Measurements from ENCODE around the gene ZFP69B.

ZFP69B gene

DNA sequence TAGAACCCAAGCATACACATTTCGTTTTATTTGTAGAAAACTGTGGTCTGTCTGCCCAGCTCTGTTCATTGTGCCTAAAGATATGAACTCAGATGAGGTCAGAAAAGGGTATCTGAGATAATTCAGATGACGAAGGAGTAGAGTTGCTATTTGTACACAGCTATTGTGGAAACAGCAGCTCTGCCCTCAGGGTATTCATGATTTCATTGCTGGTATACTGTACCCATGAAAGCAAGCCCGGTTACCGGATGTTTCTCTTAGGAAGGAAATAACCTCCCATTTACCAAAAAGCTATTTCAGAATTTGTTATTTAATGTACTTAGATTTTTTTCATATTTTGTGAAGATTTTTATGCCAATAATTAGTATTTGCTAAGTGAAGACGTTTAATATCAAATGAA, 39.0 kb upstream of the ZFP69B start:
- H3K9me3 ChIP-seq (ENCODE audit: low read length), result no peaks in the 10 kb centered on the region
- no peaks in the 10 kb centered on the region for H3K9me2 ChIP-seq (ENCODE audit: low read depth, low read length)
- peaks cover 63% of the 10 kb centered on the region for H3K36me3 ChIP-seq (ENCODE audit: insufficient read depth, low read length)
- H3K4me1 ChIP-seq (ENCODE audit: insufficient read depth, low read length, severe bottlenecking), result no peaks in the 10 kb centered on the region
- no peaks in the 10 kb centered on the region for H4K20me1 ChIP-seq (ENCODE audit: insufficient read depth, low read length)
- no peak overlapping the region for H3K9ac ChIP-seq (ENCODE audit: low read length)
- no peak overlapping the region for H3K4me3 ChIP-seq (ENCODE audit: low read depth, low read length, poor library complexity, severe bottlenecking)
- TF ChIP-seq EZH2 (IDR thresholded peaks at IDR 0.05; ENCODE audit: borderline replicate concordance, low read length), result no peak
- TF ChIP-seq, protein P1, sequence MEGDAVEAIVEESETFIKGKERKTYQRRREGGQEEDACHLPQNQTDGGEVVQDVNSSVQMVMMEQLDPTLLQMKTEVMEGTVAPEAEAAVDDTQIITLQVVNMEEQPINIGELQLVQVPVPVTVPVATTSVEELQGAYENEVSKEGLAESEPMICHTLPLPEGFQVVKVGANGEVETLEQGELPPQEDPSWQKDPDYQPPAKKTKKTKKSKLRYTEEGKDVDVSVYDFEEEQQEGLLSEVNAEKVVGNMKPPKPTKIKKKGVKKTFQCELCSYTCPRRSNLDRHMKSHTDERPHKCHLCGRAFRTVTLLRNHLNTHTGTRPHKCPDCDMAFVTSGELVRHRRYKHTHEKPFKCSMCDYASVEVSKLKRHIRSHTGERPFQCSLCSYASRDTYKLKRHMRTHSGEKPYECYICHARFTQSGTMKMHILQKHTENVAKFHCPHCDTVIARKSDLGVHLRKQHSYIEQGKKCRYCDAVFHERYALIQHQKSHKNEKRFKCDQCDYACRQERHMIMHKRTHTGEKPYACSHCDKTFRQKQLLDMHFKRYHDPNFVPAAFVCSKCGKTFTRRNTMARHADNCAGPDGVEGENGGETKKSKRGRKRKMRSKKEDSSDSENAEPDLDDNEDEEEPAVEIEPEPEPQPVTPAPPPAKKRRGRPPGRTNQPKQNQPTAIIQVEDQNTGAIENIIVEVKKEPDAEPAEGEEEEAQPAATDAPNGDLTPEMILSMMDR (IDR thresholded peaks at IDR 0.05; ENCODE audit: low read length), result no peak
- no peak overlapping the region for H3K4me2 ChIP-seq (ENCODE audit: low read length)
- H2AFZ ChIP-seq (ENCODE audit: low read length), result no peak overlapping the region
- H3K27me3 ChIP-seq (ENCODE audit: insufficient read depth, low read length), result no peaks in the 10 kb centered on the region
- 0 out of 2 replicates have a peak, but pooled peaks cover under 1% of the 10 kb centered on the region for H3K79me2 ChIP-seq (ENCODE audit: insufficient read depth, low read length)
- H3F3A ChIP-seq (ENCODE audit: insufficient read depth, low read length), result no peaks in the 10 kb centered on the region
- no peak overlapping the region for H3K27ac ChIP-seq (ENCODE audit: low read depth, low read length, poor library complexity, severe bottlenecking)

DNA sequence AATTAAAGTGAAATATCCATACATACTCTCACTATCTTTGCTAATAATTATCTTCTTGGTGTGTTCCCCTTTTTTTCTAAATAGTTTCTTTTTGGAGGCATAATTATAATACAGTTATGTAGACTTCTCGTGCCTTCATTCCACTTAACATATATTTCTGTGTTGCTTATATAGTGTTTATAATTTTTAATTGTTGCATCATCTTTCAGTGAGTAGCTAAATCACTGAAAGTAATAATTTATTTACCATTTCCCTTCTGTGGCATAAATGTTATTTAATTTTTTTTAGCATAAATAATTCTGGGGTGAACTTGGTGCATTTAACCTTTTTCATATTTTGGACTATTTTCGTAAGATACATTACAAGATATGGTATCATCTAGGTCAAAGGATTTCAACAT, 38.4 kb upstream of the ZFP69B start:
- H3K4me2 ChIP-seq (ENCODE audit: low read length), result no peak overlapping the region

DNA sequence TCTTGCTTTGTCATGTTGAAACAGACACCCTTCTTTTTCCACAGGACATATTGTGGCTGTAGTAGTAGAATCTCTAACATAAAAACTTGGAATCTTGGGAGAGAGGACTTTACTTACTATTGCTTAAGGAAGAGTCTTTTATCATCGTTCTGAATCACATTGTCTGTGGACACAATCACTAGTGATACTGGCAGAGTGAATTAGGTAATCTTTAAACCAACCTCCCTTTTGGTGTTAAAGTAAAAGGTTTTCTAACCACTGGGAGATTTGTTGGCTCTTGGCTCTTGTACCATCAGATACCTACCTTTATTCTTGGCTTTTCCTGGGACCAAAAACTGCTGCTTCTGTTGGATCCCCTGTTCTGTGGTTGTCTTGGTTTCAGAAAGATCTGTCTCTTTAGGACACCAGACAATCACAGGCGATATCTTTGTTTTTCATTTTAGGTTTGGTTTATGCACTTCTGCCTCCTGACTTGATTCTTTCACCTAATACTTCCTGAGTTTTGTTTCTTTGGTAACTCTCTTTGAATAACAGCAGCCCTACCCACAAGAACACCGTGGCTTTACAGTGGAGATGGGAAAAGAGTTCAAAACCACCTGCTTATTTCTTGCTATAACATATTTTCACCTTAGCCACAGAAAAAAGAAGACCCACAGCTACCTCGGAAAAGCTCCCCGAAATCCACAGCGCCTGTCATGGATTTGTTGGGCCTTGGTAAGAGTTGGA, 36.6 kb upstream of the ZFP69B start:
- H3K27me3 ChIP-seq (ENCODE audit: insufficient read depth, low read length), result no peaks in the 10 kb centered on the region
- no peak overlapping the region for H3K4me3 ChIP-seq (ENCODE audit: low read depth, low read length, poor library complexity, severe bottlenecking)
- no peaks in the 10 kb centered on the region for H3K9me2 ChIP-seq (ENCODE audit: low read depth, low read length)
- no peak overlapping the region for H2AFZ ChIP-seq (ENCODE audit: low read length)
- H3K36me3 ChIP-seq (ENCODE audit: insufficient read depth, low read length), result peaks cover 79% of the 10 kb centered on the region
- TF ChIP-seq EZH2 (IDR thresholded peaks at IDR 0.05; ENCODE audit: borderline replicate concordance, low read length), result no peak
- TF ChIP-seq, protein P1 (IDR thresholded peaks at IDR 0.05; ENCODE audit: low read length), result no peak
- H3K4me1 ChIP-seq (ENCODE audit: insufficient read depth, low read length, severe bottlenecking), result no peaks in the 10 kb centered on the region
- H3K27ac ChIP-seq (ENCODE audit: low read depth, low read length, poor library complexity, severe bottlenecking), result no peak overlapping the region
- H3K79me2 ChIP-seq (ENCODE audit: insufficient read depth, low read length), result no peaks in the 10 kb centered on the region
- no peak overlapping the region for H3K4me2 ChIP-seq (ENCODE audit: low read length)
- no peaks in the 10 kb centered on the region for H4K20me1 ChIP-seq (ENCODE audit: insufficient read depth, low read length)
- H3F3A ChIP-seq (ENCODE audit: insufficient read depth, low read length), result no peaks in the 10 kb centered on the region
- no peak overlapping the region for H3K9ac ChIP-seq (ENCODE audit: low read length)
- H3K9me3 ChIP-seq (ENCODE audit: low read length), result no peaks in the 10 kb centered on the region

More for the DNA sequence above, 38.4 kb upstream of the ZFP69B start:
- H3K9me2 ChIP-seq (ENCODE audit: low read depth, low read length), result no peaks in the 10 kb centered on the region
- H3F3A ChIP-seq (ENCODE audit: insufficient read depth, low read length), result no peaks in the 10 kb centered on the region
- no peak overlapping the region for H3K4me3 ChIP-seq (ENCODE audit: low read depth, low read length, poor library complexity, severe bottlenecking)
- no peak overlapping the region for H2AFZ ChIP-seq (ENCODE audit: low read length)
- no peak for TF ChIP-seq EZH2 (IDR thresholded peaks at IDR 0.05; ENCODE audit: borderline replicate concordance, low read length)
- TF ChIP-seq, protein P1 (IDR thresholded peaks at IDR 0.05; ENCODE audit: low read length), result no peak
- H4K20me1 ChIP-seq (ENCODE audit: insufficient read depth, low read length), result no peaks in the 10 kb centered on the region
- no peaks in the 10 kb centered on the region for H3K4me1 ChIP-seq (ENCODE audit: insufficient read depth, low read length, severe bottlenecking)
- no peak overlapping the region for H3K9ac ChIP-seq (ENCODE audit: low read length)
- no peak overlapping the region for H3K27ac ChIP-seq (ENCODE audit: low read depth, low read length, poor library complexity, severe bottlenecking)
- H3K27me3 ChIP-seq (ENCODE audit: insufficient read depth, low read length), result no peaks in the 10 kb centered on the region
- H3K9me3 ChIP-seq (ENCODE audit: low read length), result no peaks in the 10 kb centered on the region
- H3K36me3 ChIP-seq (ENCODE audit: insufficient read depth, low read length), result peaks cover 68% of the 10 kb centered on the region
- H3K79me2 ChIP-seq (ENCODE audit: insufficient read depth, low read length), result no peaks in the 10 kb centered on the region
